OCI-LY1 (cell line): ENCODE data around the gene CYB5D1.

Source experiments
- H2AFZ ChIP-seq: fragments of 200-600 bp; sonication (generic), shearing (Covaris generic); 2 replicates; pipeline ENCODE4 v1.6.0; 2014; ENCODE audit warnings: antibody characterized with exemption, mild to moderate bottlenecking, low read length
- H3F3A ChIP-seq: fragments of 200-600 bp; sonication (generic), shearing (Covaris generic); 2 replicates; pipeline ENCODE4 v1.6.0; 2014; ENCODE audit warnings: mild to moderate bottlenecking, antibody characterized with exemption, low read length, moderate library complexity; ENCODE audit not compliant: insufficient read depth
- H3K27ac ChIP-seq: fragments of 200-600 bp; sonication (generic); 2 replicates; pipeline ENCODE4 v1.5.1; 2014; ENCODE audit warnings: low read length, mixed run types, mild to moderate bottlenecking, low read depth; ENCODE audit not compliant: poor library complexity, severe bottlenecking
- H3K27me3 ChIP-seq: fragments of 200-600 bp; sonication (generic); 2 replicates; pipeline ENCODE4 v1.6.0; 2014; ENCODE audit warnings: antibody characterized with exemption, mild to moderate bottlenecking, low read length, moderate library complexity; ENCODE audit not compliant: insufficient read depth
- H3K36me3 ChIP-seq: fragments of 200-600 bp; sonication (generic); 2 replicates; pipeline ENCODE4 v1.6.1; 2014; ENCODE audit warnings: mild to moderate bottlenecking, antibody characterized with exemption, low read length, moderate library complexity, mixed read lengths; ENCODE audit not compliant: insufficient read depth
- H3K4me1 ChIP-seq: fragments of 200-600 bp; sonication (generic); 2 replicates; pipeline ENCODE4 v1.5.1; 2014; ENCODE audit warnings: mild to moderate bottlenecking, low read length, moderate library complexity; ENCODE audit not compliant: insufficient read depth, severe bottlenecking
- H3K4me2 ChIP-seq: fragments of 200-600 bp; sonication (generic), shearing (Covaris generic); 2 replicates; pipeline ENCODE4 v1.6.1; 2014; ENCODE audit warnings: low read length
- H3K4me3 ChIP-seq: fragments of 200-600 bp; sonication (generic); 2 replicates; pipeline ENCODE4 v1.5.1; 2014; ENCODE audit warnings: low read length, low read depth, mild to moderate bottlenecking, mixed read lengths; ENCODE audit not compliant: poor library complexity, severe bottlenecking
- H3K79me2 ChIP-seq: fragments of 200-600 bp; shearing (Covaris generic); 2 replicates; pipeline ENCODE4 v1.6.1; 2016; ENCODE audit warnings: mixed run types, low read length, mixed read lengths; ENCODE audit not compliant: insufficient read depth
- H3K9ac ChIP-seq: fragments of 200-600 bp; sonication (generic), shearing (Covaris generic); 2 replicates; pipeline ENCODE4 v1.6.1; 2014; ENCODE audit warnings: mild to moderate bottlenecking, low read length, mixed read lengths
- H3K9me2 ChIP-seq: fragments of 200-600 bp; sonication (generic), shearing (Covaris generic); 2 replicates; pipeline ENCODE4 v1.6.1; 2014; ENCODE audit warnings: low read depth, mild to moderate bottlenecking, low read length, mixed read lengths
- H3K9me3 ChIP-seq: fragments of 200-600 bp; shearing (Covaris generic); 2 replicates; pipeline ENCODE4 v1.6.1; 2014; ENCODE audit warnings: low read length, mixed read lengths
- H4K20me1 ChIP-seq: fragments of 200-600 bp; sonication (generic), shearing (Covaris generic); 2 replicates; pipeline ENCODE4 v1.6.0; 2016; ENCODE audit warnings: mild to moderate bottlenecking, low read length; ENCODE audit not compliant: insufficient read depth
- CTCF ChIP-seq: fragments of 200-600 bp; sonication (generic), shearing (Covaris generic); IDR thresholded peaks from 2 replicates; pipeline ENCODE4 v1.5.1; 2017; ENCODE audit warnings: mild to moderate bottlenecking, antibody characterized with exemption, low read length, moderate library complexity, mixed read lengths
- EZH2 ChIP-seq: fragments of 200-600 bp; sonication (generic), shearing (Covaris generic); IDR thresholded peaks from 2 replicates; pipeline ENCODE4 v1.8.0; 2017; ENCODE audit warnings: borderline replicate concordance, mixed run types, mild to moderate bottlenecking, antibody characterized with exemption, low read length, moderate library complexity, mixed read lengths

The CYB5D1 gene

DNA sequence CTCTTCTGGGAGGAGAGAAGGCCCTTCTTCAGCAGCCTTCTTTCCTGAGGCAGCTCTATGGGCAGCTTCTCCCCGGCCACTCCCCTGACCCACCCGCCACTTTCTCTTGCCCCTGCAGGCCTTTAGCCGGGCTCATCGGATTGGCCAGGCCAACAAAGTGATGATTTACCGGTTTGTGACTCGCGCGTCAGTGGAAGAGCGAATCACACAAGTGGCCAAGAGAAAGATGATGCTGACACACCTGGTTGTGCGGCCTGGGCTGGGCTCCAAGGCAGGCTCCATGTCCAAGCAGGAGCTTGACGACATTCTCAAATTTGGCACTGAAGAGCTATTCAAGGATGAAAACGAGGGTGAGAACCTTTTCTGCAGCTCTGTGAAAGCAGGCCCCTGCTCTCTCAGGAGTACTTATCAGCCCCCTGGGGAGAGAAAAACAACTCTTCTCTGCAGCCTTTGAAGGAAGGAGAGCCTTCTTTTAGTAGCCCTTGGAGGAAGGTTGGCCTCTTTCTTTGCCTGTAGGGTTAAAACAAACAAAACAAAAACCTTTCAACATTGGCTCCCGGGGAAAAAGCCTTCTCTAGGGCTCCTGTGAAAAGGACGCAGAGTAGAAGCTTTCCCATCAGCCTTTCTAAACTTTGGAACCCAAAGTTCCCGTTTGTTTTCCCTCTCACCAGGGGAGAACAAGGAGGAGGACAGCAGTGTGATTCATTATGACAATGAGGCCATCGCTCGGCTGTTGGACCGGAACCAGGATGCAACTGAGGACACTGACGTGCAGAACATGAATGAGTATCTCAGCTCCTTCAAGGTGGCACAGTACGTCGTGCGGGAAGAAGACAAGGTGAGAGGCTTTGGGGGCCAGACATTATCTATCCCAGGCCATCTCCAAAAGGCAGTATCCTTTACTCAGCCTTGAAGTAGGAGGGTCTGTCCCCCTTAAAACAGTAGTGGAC, 45.6 kb downstream of the CYB5D1 start:
- no peaks in the 10 kb centered on the region for H3K9me2 ChIP-seq
- no peak overlapping the region for H3K9ac ChIP-seq
- H3F3A ChIP-seq, result no peaks in the 10 kb centered on the region
- no peaks in the 10 kb centered on the region for H3K9me3 ChIP-seq
- H3K4me2 ChIP-seq, result no peak overlapping the region
- no peak overlapping the region for H3K4me3 ChIP-seq
- no peaks in the 10 kb centered on the region for H3K79me2 ChIP-seq
- H3K27me3 ChIP-seq, result no peaks in the 10 kb centered on the region
- TF ChIP-seq EZH2 (no peak), CTCF (no peak)
- no peak overlapping the region for H2AFZ ChIP-seq
- peaks cover 100% of the 10 kb centered on the region for H3K36me3 ChIP-seq
- H4K20me1 ChIP-seq, result no peaks in the 10 kb centered on the region
- no peaks in the 10 kb centered on the region for H3K4me1 ChIP-seq
- no peak overlapping the region for H3K27ac ChIP-seq

GRCh38 chr17:7909089-7909488, 51.3 kb downstream of the CYB5D1 start:
- TF ChIP-seq EZH2 (no peak), CTCF (no peak)
- H3K27ac ChIP-seq, result no peak overlapping the region
- no peak overlapping the region for H3K4me2 ChIP-seq
- H3K79me2 ChIP-seq, result no peaks in the 10 kb centered on the region
- no peaks in the 10 kb centered on the region for H4K20me1 ChIP-seq
- no peak overlapping the region for H3K9ac ChIP-seq
- peaks cover 84% of the 10 kb centered on the region for H3K36me3 ChIP-seq
- H3K9me3 ChIP-seq, result no peaks in the 10 kb centered on the region
- no peak overlapping the region for H2AFZ ChIP-seq
- no peaks in the 10 kb centered on the region for H3K27me3 ChIP-seq
- no peaks in the 10 kb centered on the region for H3K9me2 ChIP-seq
- H3K4me3 ChIP-seq, result no peak overlapping the region
- no peaks in the 10 kb centered on the region for H3K4me1 ChIP-seq
- no peaks in the 10 kb centered on the region for H3F3A ChIP-seq

DNA sequence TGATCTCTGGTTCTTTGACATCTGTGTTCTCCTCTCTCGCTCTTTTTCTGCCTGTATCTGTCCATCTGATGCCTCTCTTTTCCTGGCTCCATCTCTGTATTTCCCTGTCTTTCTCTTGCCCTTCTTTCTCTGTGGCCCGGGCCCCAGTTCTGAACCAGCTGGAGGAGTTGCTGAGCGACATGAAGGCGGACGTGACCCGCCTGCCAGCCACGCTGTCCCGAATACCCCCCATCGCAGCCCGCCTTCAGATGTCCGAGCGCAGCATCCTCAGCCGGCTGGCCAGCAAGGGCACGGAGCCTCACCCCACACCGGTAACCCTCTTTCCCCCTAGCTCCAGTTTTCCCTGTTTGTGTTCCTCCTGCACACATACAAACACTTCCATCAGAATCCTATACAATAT, 52.5 kb downstream of the CYB5D1 start:
- Histone ChIP-seq H3K36me3 (peaks cover 73% of the 10 kb centered on the region), H3K4me2 (no peak overlapping the region), H3F3A (no peaks in the 10 kb centered on the region), H3K4me1 (peaks cover 9% of the 10 kb centered on the region), H3K9me3 (no peaks in the 10 kb centered on the region), H3K79me2 (no peaks in the 10 kb centered on the region), H3K27ac (no peak overlapping the region), H4K20me1 (no peaks in the 10 kb centered on the region), H2AFZ (no peak overlapping the region), H3K27me3 (no peaks in the 10 kb centered on the region), H3K9ac (no peak overlapping the region), H3K4me3 (no peak overlapping the region), H3K9me2 (no peaks in the 10 kb centered on the region)
- no peak for TF ChIP-seq CTCF
- TF ChIP-seq EZH2, result no peak
